Neural progenitor cell (in vitro differentiated cells): ENCODE results near the gene PTX3. TPM values are rescaled to one million over a fixed set of nuclear protein-coding genes. Genes with fewer than 3 reads are reported as not detected.
A peak's percentile ranks its signal among the peaks of the same experiment; 100 is the strongest.

ENCODE experiments used
- DNase-seq: peaks from one replicate; pipeline ENCODE4 v3.0.0-alpha.2; 2016; ENCODE audit warnings: low spot score
- H2AFZ ChIP-seq: fragments of 200-600 bp; sonication (generic); replicated peaks from 2 replicates; pipeline ENCODE4 v1.6.1; 2016; ENCODE audit warnings: antibody characterized with exemption
- H3F3A ChIP-seq: fragments of 200-600 bp; sonication (generic); 2 replicates; pipeline ENCODE4 v1.6.1; 2016; ENCODE audit warnings: antibody characterized with exemption, low read depth
- H3K27ac ChIP-seq: fragments of 200-600 bp; sonication (generic); 2 replicates; pipeline ENCODE4 v1.5.1; 2016; ENCODE audit warnings: mild to moderate bottlenecking
- H3K27me3 ChIP-seq: fragments of 200-600 bp; sonication (generic); 2 replicates; pipeline ENCODE4 v1.6.1; 2016; ENCODE audit warnings: mild to moderate bottlenecking, moderate library complexity
- H3K36me3 ChIP-seq: fragments of 200-600 bp; sonication (generic); 2 replicates; pipeline ENCODE4 v1.5.1; 2016
- H3K4me1 ChIP-seq: fragments of 200-600 bp; sonication (generic); 2 replicates; pipeline ENCODE4 v1.6.1; 2016; ENCODE audit warnings: mixed run types
- H3K4me2 ChIP-seq: fragments of 200-600 bp; sonication (generic); 2 replicates; pipeline ENCODE4 v1.6.1; 2016
- H3K4me3 ChIP-seq: fragments of 200-600 bp; sonication (generic); 2 replicates; pipeline ENCODE4 v1.5.1; 2016
- H3K79me2 ChIP-seq: fragments of 200-600 bp; sonication (generic); 2 replicates; pipeline ENCODE4 v1.6.1; 2016; ENCODE audit warnings: low read depth
- H3K9ac ChIP-seq: fragments of 200-600 bp; sonication (generic); 2 replicates; pipeline ENCODE4 v1.6.1; 2016
- H3K9me3 ChIP-seq: fragments of 200-600 bp; sonication (generic); 2 replicates; pipeline ENCODE4 v1.5.1; 2016; ENCODE audit warnings: low read depth
- H4K20me1 ChIP-seq: fragments of 200-600 bp; sonication (generic); 2 replicates; pipeline ENCODE4 v1.6.1; 2016; ENCODE audit warnings: low read depth
- H3K27ac Mint-ChIP-seq: 3 replicates; pipeline ENCODE4 v1.8.0; 2021; ENCODE audit warnings: mixed read lengths
- H3K27me3 Mint-ChIP-seq: 2 replicates; pipeline ENCODE4 v1.8.0; 2022; ENCODE audit warnings: low read depth, mild to moderate bottlenecking, inconsistent platforms, moderate library complexity, mixed read lengths; ENCODE audit not compliant: insufficient read depth
- H3K36me3 Mint-ChIP-seq: 3 replicates; pipeline ENCODE4 v1.8.0; 2021; ENCODE audit warnings: mixed read lengths
- H3K4me1 Mint-ChIP-seq: 3 replicates; pipeline ENCODE4 v1.8.0; 2021; ENCODE audit warnings: mixed read lengths
- H3K4me3 Mint-ChIP-seq: 3 replicates; pipeline ENCODE4 v1.8.0; 2021; ENCODE audit warnings: mild to moderate bottlenecking, moderate library complexity, mixed read lengths
- H3K9me3 Mint-ChIP-seq: 3 replicates; pipeline ENCODE4 v1.8.0; 2020; ENCODE audit warnings: mixed read lengths
- EZH2 ChIP-seq: fragments of 200-600 bp; sonication (generic); IDR thresholded peaks from 2 replicates; pipeline ENCODE4 v1.6.1; 2017; ENCODE audit warnings: antibody characterized with exemption, mild to moderate bottlenecking, moderate library complexity
- EZH2phosphoT487 ChIP-seq: fragments of 200-600 bp; sonication (generic); IDR thresholded peaks from 2 replicates; pipeline ENCODE4 v1.6.1; 2017; ENCODE audit warnings: antibody characterized with exemption
- total RNA-seq: library from RNA; depleted of rRNA; stranded (reverse); fragments of >200 nt; gene quantifications from 2 replicates; pipeline ENCODE4 v1.2.3, GENCODE V29; 2015; ENCODE audit warnings: low replicate concordance
- TF ChIP-seq, protein P1 (sequence below): fragments of 200-600 bp; sonication (generic); IDR thresholded peaks from 2 replicates; pipeline ENCODE4 v1.5.1; 2017; ENCODE audit warnings: antibody characterized with exemption, mild to moderate bottlenecking

The PTX3 gene
- total RNA-seq, 1 donor from 2014 or later = 9.0 TPM

DNA sequence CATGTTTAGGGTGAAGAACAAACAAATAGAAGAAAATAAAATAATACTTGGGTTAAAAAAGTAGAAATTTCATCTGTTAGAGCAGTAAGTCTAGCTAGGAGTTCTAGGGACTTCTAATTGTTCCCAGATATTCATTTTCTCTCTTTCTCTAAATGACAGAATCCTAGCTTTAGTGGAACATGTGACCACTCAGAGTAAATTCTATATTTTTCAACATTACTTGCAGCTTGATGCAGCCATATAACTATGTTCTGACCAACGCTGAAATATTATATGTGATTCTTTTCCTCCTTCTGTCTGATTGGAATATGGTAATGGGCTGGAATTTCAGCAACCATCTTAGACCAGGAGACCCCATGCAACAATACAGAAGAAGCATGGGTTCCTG is 8.1 kb downstream of the PTX3 start:
- Mint-ChIP-seq H3K27ac (no peak overlapping the region), H3K4me3 (no peak overlapping the region), H3K27me3 (peaks cover 2% of the 10 kb centered on the region), H3K36me3 (peaks cover 24% of the 10 kb centered on the region), H3K9me3 (no peaks in the 10 kb centered on the region), H3K4me1 (peaks cover 29% of the 10 kb centered on the region)
- Histone ChIP-seq H3F3A (no peaks in the 10 kb centered on the region), H3K9me3 (no peaks in the 10 kb centered on the region), H3K36me3 (no peaks in the 10 kb centered on the region), H2AFZ (no peak overlapping the region), H3K9ac (no peak overlapping the region), H3K4me1 (no peaks in the 10 kb centered on the region), H3K4me2 (no peak overlapping the region), H4K20me1 (no peaks in the 10 kb centered on the region), H3K79me2 (no peaks in the 10 kb centered on the region), H3K4me3 (no peak overlapping the region), H3K27ac (no peak overlapping the region), H3K27me3 (no peaks in the 10 kb centered on the region)
- TF ChIP-seq EZH2 = no peak
- no peak for TF ChIP-seq EZH2phosphoT487
- TF ChIP-seq, protein P1, sequence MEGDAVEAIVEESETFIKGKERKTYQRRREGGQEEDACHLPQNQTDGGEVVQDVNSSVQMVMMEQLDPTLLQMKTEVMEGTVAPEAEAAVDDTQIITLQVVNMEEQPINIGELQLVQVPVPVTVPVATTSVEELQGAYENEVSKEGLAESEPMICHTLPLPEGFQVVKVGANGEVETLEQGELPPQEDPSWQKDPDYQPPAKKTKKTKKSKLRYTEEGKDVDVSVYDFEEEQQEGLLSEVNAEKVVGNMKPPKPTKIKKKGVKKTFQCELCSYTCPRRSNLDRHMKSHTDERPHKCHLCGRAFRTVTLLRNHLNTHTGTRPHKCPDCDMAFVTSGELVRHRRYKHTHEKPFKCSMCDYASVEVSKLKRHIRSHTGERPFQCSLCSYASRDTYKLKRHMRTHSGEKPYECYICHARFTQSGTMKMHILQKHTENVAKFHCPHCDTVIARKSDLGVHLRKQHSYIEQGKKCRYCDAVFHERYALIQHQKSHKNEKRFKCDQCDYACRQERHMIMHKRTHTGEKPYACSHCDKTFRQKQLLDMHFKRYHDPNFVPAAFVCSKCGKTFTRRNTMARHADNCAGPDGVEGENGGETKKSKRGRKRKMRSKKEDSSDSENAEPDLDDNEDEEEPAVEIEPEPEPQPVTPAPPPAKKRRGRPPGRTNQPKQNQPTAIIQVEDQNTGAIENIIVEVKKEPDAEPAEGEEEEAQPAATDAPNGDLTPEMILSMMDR = no peak
- DNase-seq = no peak

DNA sequence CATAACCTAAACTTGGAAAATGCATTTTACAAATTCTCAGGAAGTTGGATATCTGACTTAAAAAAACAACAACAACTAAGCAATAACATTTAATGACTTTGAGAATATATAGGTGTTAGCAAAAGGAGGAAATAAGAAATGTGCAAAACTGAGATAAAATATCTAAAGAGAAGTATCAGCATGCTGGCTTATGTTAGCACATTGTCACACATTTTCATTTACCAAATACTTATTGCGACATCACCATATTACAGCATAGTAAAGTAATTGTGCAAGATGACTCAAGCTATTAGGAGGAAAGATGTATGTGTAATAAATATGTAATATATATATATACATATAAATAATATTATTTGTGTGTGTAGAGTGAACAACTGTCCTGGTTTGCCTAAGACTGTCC is 9.2 kb downstream of the PTX3 start:
- Histone ChIP-seq H3K4me3 (no peak overlapping the region), H3K4me1 (no peaks in the 10 kb centered on the region), H3K9me3 (no peaks in the 10 kb centered on the region), H3K9ac (no peak overlapping the region), H3K27ac (no peak overlapping the region), H3K27me3 (no peaks in the 10 kb centered on the region), H3K4me2 (no peak overlapping the region), H3F3A (no peaks in the 10 kb centered on the region), H4K20me1 (no peaks in the 10 kb centered on the region), H2AFZ (no peak overlapping the region), H3K36me3 (no peaks in the 10 kb centered on the region), H3K79me2 (no peaks in the 10 kb centered on the region)
- TF ChIP-seq, protein P1 = no peak
- TF ChIP-seq EZH2phosphoT487 (no peak), EZH2 (no peak)
- no peak overlapping the region for H3K27ac Mint-ChIP-seq
- peaks cover 2% of the 10 kb centered on the region for H3K27me3 Mint-ChIP-seq
- no peaks in the 10 kb centered on the region for H3K9me3 Mint-ChIP-seq
- no peak for DNase-seq
- H3K36me3 Mint-ChIP-seq = peaks cover 19% of the 10 kb centered on the region
- H3K4me1 Mint-ChIP-seq = peaks cover 21% of the 10 kb centered on the region
- no peak overlapping the region for H3K4me3 Mint-ChIP-seq

DNA sequence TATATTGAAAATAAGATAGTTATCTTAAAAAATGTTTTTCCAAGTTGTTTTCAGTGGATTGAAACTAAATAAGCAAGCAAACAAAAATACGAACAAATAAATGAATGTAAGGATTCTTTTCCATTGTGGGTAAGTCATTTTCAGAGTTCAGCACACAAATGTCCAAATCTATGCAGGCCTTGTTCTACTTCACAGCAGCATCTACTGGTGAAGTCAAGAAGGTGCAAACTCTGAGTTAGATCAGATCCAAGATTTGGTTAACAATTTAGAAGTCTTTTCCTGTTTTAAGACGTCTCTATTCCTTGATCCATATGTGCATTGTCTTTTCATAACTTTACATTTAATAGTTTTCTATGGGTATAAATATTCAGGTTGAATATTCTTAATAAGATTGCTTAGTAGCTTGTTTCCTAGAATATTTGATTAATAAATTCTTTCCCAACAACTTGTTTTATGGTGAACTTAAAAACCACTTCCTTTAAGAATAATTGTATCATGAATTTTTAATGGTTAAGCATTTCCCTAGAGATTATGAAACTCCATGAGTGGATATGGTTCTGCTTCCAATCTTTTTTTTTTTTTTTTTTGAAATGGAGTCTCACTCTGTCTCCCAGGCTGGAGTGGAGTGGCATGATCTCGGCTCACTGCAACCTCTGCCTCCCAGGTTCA is 10.5 kb downstream of the PTX3 start:
- Mint-ChIP-seq H3K27me3 (peaks cover 2% of the 10 kb centered on the region), H3K36me3 (peaks cover 13% of the 10 kb centered on the region), H3K4me3 (no peak overlapping the region), H3K27ac (no peak overlapping the region), H3K9me3 (no peaks in the 10 kb centered on the region), H3K4me1 (peaks cover 20% of the 10 kb centered on the region)
- Histone ChIP-seq H3K9me3 (no peaks in the 10 kb centered on the region), H3K27me3 (no peaks in the 10 kb centered on the region), H4K20me1 (no peaks in the 10 kb centered on the region), H3K79me2 (no peaks in the 10 kb centered on the region), H3K4me2 (no peak overlapping the region), H3K36me3 (no peaks in the 10 kb centered on the region), H3K4me1 (no peaks in the 10 kb centered on the region), H3K4me3 (no peak overlapping the region), H3K9ac (no peak overlapping the region), H2AFZ (no peak overlapping the region), H3F3A (no peaks in the 10 kb centered on the region), H3K27ac (no peak overlapping the region)
- no peak for TF ChIP-seq EZH2
- TF ChIP-seq, protein P1 = peak; percentile 55
- TF ChIP-seq EZH2phosphoT487 = no peak
- DNase-seq = peak; percentile 17
